Tibial nerve (tissue), 3 donors: ENCODE data around the gene SMAD5.

Experiments
- CTCF ChIP-seq, 5 experiments: fragments of 200-600 bp in 3 of 5; fragments of 450-650 bp in 2 of 5; sonication (generic) in 3 of 5; IDR thresholded peaks; one replicate each; pipeline ENCODE4 v1.5.1; 2016 to 2019; ENCODE audit warnings: antibody characterized with exemption in 5 of 5, mild to moderate bottlenecking in 3 of 5, moderate library complexity in 2 of 5
- POLR2A ChIP-seq, 2 donors: fragments of 450-650 bp; IDR thresholded peaks; one replicate each; pipeline ENCODE4 v1.6.1; 2017; ENCODE audit warnings: antibody characterized with exemption in 2 of 2, mild to moderate bottlenecking in 2 of 2, moderate library complexity in 2 of 2

GRCh38 chr5:136216230-136216629 is 83.6 kb downstream of the SMAD5 start:
- TF ChIP-seq CTCF (IDR thresholded peaks at IDR 0.05) (no peak), POLR2A (IDR thresholded peaks at IDR 0.05) (no peak)
